IPS-18a (cell line): Measurements from ENCODE around the gene VGF.
"Not testable (repeated sequence)": the region's sequence is repeated elsewhere in the genome, so short reads cannot be mapped to it uniquely, and the experiment has no call there.

Experiments
- H3K27ac ChIP-seq: one replicate; pipeline ENCODE4 v1.5.1; 2013; ENCODE audit warnings: low read length
- H3K27me3 ChIP-seq: one replicate; pipeline ENCODE4 v1.6.1; 2013; ENCODE audit warnings: mild to moderate bottlenecking, low read length; ENCODE audit not compliant: control insufficient read depth, insufficient read depth
- H3K36me3 ChIP-seq: one replicate; pipeline ENCODE4 v1.6.1; 2013; ENCODE audit warnings: low read depth, low read length; ENCODE audit not compliant: control insufficient read depth
- H3K4me1 ChIP-seq: one replicate; pipeline ENCODE4 v1.6.1; 2013; ENCODE audit warnings: low read depth, low read length; ENCODE audit not compliant: control insufficient read depth
- H3K4me3 ChIP-seq: one replicate; pipeline ENCODE4 v1.5.1; 2013; ENCODE audit warnings: low read length
- H3K9ac ChIP-seq: one replicate; pipeline ENCODE4 v1.6.1; 2013; ENCODE audit warnings: mild to moderate bottlenecking, low read length, moderate library complexity
- H3K9me3 ChIP-seq: one replicate; pipeline ENCODE4 v1.6.1; 2013; ENCODE audit warnings: low read depth, low read length; ENCODE audit not compliant: control insufficient read depth

The VGF gene

DNA sequence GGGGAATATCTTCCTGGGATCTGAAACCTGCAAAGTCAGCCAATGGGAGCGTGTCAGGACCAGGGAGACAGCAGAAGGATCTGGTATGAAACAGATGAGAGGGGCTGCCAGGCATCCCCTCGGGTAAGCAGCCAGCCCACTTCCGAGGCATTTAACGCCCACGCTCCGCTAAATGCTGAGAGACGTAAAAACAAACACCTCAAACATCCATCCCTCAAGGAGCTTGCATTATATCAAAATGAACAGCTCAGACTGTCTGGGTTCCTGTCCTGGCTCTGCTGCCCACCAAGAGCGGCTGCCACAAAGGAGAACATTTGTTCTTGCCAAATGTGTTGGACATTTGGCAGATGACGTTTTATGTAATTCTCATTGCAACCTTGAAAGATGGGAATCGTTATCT, 45.5 kb downstream of the VGF start:
- peaks cover 5% of the 10 kb centered on the region for H3K4me1 ChIP-seq
- H3K27ac ChIP-seq = no peak overlapping the region

GRCh38 chr7:101118856-101119255, 46.5 kb downstream of the VGF start:
- Histone ChIP-seq H3K9ac (no peak overlapping the region), H3K27ac (no peak overlapping the region), H3K36me3 (no peaks in the 10 kb centered on the region), H3K9me3 (no peaks in the 10 kb centered on the region), H3K4me1 (peaks cover 5% of the 10 kb centered on the region), H3K4me3 (no peak overlapping the region), H3K27me3 (no peaks in the 10 kb centered on the region)

More for the DNA sequence above, 45.5 kb downstream of the VGF start:
- no peaks in the 10 kb centered on the region for H3K27me3 ChIP-seq
- H3K36me3 ChIP-seq = no peaks in the 10 kb centered on the region
- no peak overlapping the region for H3K4me3 ChIP-seq
- no peaks in the 10 kb centered on the region for H3K9me3 ChIP-seq
- H3K9ac ChIP-seq = no peak overlapping the region

DNA sequence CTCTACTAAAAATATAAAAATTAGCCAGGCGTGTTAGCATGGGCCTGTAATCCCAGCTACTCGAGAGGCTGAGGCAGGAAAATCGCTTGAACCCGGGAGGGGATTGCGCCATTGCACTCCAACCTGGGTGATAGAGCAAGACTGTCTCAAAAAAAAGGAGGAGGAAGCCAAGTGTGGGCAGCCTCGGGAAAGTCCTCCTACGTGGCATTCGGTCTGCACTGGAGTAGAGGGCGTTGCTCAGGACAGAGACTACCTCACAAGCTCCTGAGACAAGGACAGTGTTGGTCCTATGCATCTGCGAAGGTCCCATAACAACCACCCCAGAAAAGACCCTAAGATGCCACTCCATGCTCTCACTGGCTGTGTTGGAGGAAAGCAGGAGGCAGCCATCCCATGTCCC, 48.5 kb downstream of the VGF start:
- no peaks in the 10 kb centered on the region for H3K27me3 ChIP-seq
- no peaks in the 10 kb centered on the region for H3K4me1 ChIP-seq
- no peaks in the 10 kb centered on the region for H3K9me3 ChIP-seq
- H3K9ac ChIP-seq = no peak overlapping the region
- no peaks in the 10 kb centered on the region for H3K36me3 ChIP-seq
- H3K4me3 ChIP-seq = no peak overlapping the region
- no peak overlapping the region for H3K27ac ChIP-seq

- H3K27me3 ChIP-seq = no peaks in the 10 kb centered on the region
- H3K36me3 ChIP-seq = no peaks in the 10 kb centered on the region
- H3K9me3 ChIP-seq = no peaks in the 10 kb centered on the region
- no peak overlapping the region for H3K4me3 ChIP-seq
- H3K9ac ChIP-seq = no peak overlapping the region
- no peaks in the 10 kb centered on the region for H3K4me1 ChIP-seq
- no peak overlapping the region for H3K27ac ChIP-seq
Measured at GRCh38 chr7:101115215-101115614, 50.2 kb downstream of the VGF start.

GRCh38 chr7:101114492-101114891, 50.9 kb downstream of the VGF start:
- H3K4me3 ChIP-seq = no peak overlapping the region
- H3K27ac ChIP-seq = no peak overlapping the region
- no peak overlapping the region for H3K9ac ChIP-seq
- no peaks in the 10 kb centered on the region for H3K27me3 ChIP-seq
- no peaks in the 10 kb centered on the region for H3K9me3 ChIP-seq
- H3K4me1 ChIP-seq = no peaks in the 10 kb centered on the region
- H3K36me3 ChIP-seq = no peaks in the 10 kb centered on the region

DNA sequence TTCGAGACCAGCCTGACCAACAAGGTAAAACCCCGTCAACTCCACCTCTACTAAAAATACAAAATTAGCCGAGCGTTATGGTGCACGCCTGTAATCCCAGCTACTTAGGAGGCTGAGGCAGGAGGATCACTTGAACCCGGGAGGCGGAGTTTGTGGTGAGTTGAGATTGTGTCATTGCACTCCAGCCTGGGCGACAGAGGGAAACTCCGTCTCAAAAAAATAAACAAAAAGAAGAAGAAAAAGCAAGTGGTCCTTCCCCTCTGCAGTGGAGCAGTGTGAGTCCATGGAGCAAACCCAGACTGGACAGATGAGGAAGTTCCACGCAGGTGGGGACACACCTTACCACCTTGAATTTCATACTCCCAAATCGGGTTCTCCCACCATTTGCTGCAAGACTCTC, 51.5 kb downstream of the VGF start:
- Histone ChIP-seq H3K4me3 (no peak overlapping the region), H3K9me3 (no peaks in the 10 kb centered on the region), H3K4me1 (no peaks in the 10 kb centered on the region), H3K27me3 (no peaks in the 10 kb centered on the region), H3K27ac (no peak overlapping the region), H3K9ac (no peak overlapping the region), H3K36me3 (no peaks in the 10 kb centered on the region)

- not testable (repeated sequence) for H3K4me3 ChIP-seq, H3K9ac ChIP-seq, H3K36me3 ChIP-seq, H3K27me3 ChIP-seq, H3K27ac ChIP-seq, H3K4me1 ChIP-seq, H3K9me3 ChIP-seq
Measured at GRCh38 chr7:101113140-101113539, 52.2 kb downstream of the VGF start.
